Measurements from ENCODE around the gene RNF144A. TPM values are rescaled to one million over a fixed set of nuclear protein-coding genes. Genes with fewer than 3 reads are reported as not detected.

Gene RNF144A
- total RNA-seq, 6 experiments from 2014 or later = 1.2 to 3.2 (median 2.0) TPM

DNA sequence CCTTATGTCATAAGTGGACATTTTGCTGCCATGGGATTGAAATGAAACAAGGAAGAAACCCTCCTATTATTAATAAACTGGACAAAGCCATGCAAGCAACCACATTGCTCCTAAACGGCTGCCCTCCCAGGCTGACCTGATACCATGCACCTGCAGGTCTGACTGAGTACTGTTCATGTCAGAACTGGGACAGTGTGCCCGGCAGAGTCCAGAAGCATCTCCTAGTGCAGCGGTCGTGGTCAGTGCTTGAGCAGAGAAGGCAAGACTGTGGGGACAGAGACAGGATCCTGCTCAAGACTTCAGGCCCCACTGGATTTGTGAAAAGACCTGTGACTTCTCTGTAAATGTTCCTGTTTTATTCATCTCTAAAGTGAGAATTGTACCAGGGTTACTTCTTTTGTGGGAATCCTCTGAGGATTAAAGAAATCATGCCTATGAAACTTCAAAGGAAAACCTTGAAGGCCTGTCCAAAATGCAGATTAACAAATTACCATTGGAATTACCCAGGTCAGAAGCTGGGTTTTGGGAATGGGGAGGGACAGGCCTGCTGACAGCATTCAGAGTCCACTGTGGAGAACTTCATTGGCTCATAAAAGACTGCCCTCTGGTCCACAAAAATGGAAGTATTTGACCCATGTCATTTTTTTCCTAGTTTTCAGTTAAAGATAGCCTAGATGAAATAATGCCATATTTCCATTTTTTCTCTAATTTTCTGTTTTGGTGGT, 13.9 kb downstream of the RNF144A start:
- H3K4me3 ChIP-seq = no peak overlapping the region
- intact Hi-C loops (cut with DNase I) = no loop called here
- 91% methylated on average over 4 of the region's 4 CpGs for WGBS (ENCODE audit: insufficient coverage, low coverage, low lambda C conversion rate, missing lambda C conversion rate)
- no peak for DNase-seq
- no peaks in the 10 kb centered on the region for H3K27me3 ChIP-seq
- ATAC-seq = no peak
- H3K36me3 ChIP-seq = no peaks in the 10 kb centered on the region
- TF ChIP-seq, protein P1, sequence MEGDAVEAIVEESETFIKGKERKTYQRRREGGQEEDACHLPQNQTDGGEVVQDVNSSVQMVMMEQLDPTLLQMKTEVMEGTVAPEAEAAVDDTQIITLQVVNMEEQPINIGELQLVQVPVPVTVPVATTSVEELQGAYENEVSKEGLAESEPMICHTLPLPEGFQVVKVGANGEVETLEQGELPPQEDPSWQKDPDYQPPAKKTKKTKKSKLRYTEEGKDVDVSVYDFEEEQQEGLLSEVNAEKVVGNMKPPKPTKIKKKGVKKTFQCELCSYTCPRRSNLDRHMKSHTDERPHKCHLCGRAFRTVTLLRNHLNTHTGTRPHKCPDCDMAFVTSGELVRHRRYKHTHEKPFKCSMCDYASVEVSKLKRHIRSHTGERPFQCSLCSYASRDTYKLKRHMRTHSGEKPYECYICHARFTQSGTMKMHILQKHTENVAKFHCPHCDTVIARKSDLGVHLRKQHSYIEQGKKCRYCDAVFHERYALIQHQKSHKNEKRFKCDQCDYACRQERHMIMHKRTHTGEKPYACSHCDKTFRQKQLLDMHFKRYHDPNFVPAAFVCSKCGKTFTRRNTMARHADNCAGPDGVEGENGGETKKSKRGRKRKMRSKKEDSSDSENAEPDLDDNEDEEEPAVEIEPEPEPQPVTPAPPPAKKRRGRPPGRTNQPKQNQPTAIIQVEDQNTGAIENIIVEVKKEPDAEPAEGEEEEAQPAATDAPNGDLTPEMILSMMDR (IDR thresholded peaks at IDR 0.05) = no peak
- no peak for TF ChIP-seq POLR2A (IDR thresholded peaks at IDR 0.05)
- no peaks in the 10 kb centered on the region for H3K9me3 ChIP-seq
- H3K27ac ChIP-seq = no peak overlapping the region
- no peaks in the 10 kb centered on the region for H3K4me1 ChIP-seq

DNA sequence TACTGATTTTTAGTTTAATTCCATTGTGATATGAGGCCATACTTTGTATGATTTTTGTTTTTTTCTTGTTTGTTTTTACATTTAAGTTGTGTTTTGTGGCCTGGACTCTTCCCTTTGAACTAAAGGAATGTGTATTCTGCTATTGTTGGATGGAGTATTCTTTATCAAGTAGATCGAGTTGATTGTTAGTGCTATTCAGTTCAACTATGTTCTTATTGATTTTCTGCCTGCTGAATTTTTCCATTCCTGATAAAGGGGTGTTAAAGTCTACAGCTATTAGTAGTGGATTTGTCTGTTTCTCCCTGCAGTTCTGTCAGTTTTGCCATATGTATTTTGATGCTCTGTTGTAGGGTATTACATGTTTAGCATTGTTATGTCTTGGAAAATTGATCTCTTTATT, 14.5 kb downstream of the RNF144A start:
- Histone ChIP-seq H3K36me3 (no peaks in the 10 kb centered on the region), H3K27ac (no peak overlapping the region), H3K9me3 (no peaks in the 10 kb centered on the region), H3K4me1 (no peaks in the 10 kb centered on the region), H3K27me3 (no peaks in the 10 kb centered on the region), H3K4me3 (no peak overlapping the region)
- no peak for TF ChIP-seq POLR2A (IDR thresholded peaks at IDR 0.05)
- TF ChIP-seq, protein P1 (IDR thresholded peaks at IDR 0.05) = no peak
- WGBS (ENCODE audit: insufficient coverage, low coverage, low lambda C conversion rate, missing lambda C conversion rate) = 29% methylated on average over 1 of the region's 1 CpG
- DNase-seq = no peak
- ATAC-seq = no peak
- intact Hi-C loops (cut with DNase I) = no loop called here

DNA sequence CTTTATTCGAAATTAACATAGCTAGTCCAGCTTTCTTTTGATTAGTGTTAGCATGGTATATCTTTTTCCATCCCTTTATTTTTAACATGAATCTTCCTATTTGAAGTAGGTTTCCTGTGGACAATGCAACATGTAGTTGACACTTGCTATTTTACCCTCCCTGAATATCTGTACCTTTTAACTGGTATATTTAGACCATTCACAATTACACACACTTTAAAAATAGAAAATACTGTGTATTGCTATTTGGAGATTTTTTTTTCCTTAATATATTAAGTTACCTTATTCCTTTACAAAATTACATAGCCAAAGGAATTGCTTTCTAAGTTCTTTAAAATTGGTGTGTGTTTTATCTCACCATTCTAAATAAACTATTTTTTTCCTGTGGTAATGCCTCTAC, 15.0 kb downstream of the RNF144A start:
- Histone ChIP-seq H3K27me3 (no peaks in the 10 kb centered on the region), H3K36me3 (no peaks in the 10 kb centered on the region), H3K4me3 (no peak overlapping the region), H3K9me3 (no peaks in the 10 kb centered on the region), H3K4me1 (no peaks in the 10 kb centered on the region), H3K27ac (no peak overlapping the region)
- ATAC-seq (no peak), DNase-seq (no peak)
- intact Hi-C loops (cut with DNase I) = no loop called here
- TF ChIP-seq, protein P1 (IDR thresholded peaks at IDR 0.05) = no peak
- 92% methylated on average over 1 of the region's 1 CpG for WGBS (ENCODE audit: insufficient coverage, low coverage, low lambda C conversion rate, missing lambda C conversion rate)

DNA sequence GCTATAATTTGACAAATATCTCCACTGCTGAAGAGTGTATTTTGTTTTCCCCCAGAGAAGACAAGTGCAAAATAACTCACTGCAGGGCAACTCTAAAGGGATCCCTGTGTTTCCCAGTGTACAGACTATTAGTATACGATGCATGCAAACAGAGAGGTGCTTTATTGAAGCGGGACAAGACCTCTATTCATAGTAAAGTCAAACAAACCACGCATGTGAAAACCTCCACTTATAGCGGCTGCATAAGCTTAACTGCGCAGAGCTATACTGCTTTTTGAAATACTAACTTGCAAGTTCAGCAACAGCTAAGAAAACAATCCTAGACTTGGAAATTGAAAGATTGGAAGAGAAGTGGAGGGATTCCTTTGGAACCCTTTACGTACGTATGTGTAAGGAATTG, 15.6 kb downstream of the RNF144A start:
- no peaks in the 10 kb centered on the region for H3K36me3 ChIP-seq
- no peak overlapping the region for H3K4me3 ChIP-seq
- DNase-seq (no peak), ATAC-seq (no peak)
- H3K27me3 ChIP-seq = no peaks in the 10 kb centered on the region
- H3K27ac ChIP-seq = no peak overlapping the region
- H3K4me1 ChIP-seq = no peaks in the 10 kb centered on the region
- H3K9me3 ChIP-seq = no peaks in the 10 kb centered on the region
- TF ChIP-seq, protein P1 (IDR thresholded peaks at IDR 0.05) = no peak
- no peak for TF ChIP-seq POLR2A (IDR thresholded peaks at IDR 0.05)
- WGBS (ENCODE audit: insufficient coverage, low coverage, low lambda C conversion rate, missing lambda C conversion rate) = 87% methylated on average over 7 of the region's 7 CpGs
- intact Hi-C loops (cut with DNase I) = no loop called here

Data from right lobe of liver (tissue), 6 donors.